ENCODE data around the gene ST3GAL3.

The ST3GAL3 gene

DNA sequence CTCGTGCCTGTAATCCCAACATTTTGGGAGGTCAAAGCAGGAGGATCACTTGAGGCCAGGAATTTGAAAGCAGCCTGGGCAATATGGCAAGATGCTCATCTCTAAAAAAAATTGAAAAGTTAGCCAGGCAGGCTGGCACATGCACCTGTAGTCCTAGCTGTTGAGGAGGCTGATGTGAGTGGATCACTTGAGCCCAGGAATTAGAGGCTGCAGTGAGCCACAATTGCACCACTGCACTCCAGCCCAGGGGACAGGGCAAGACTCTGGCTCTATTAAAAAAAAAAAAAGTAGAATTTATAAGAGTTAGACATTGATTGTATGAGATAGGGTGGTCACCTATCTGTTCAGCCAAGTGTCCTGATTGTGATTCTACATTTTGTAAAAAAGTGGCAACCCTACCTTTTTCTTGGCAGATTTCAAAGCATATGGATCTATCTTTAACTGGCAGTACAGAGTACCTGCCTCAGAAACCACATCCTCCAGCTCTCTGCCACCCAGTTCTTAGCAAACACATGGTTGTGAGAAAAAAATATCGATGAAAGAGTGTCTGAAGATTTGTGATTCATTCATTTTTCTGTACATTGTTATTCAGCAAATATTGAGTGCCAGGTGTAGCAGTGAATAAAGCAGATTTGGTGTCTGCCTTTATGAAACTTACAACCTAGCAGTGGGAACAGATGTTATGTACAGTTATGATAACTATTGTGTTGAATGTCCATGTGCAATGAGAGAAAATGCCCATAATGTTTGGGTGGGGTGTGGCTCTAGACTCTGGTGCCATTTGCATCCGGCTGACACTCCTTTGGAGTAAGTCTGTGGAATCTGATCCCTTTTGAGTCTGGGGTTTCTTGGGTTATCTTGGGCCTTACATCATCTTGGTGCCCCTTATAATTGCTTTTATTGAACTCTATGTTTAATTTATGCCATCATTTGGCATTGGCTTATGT, 82.5 kb downstream of the ST3GAL3 start:
- Mint-ChIP-seq H3K27me3 (no peaks in the 10 kb centered on the region), H3K36me3 (ENCODE audit: insufficient read depth) (peaks cover 2% of the 10 kb centered on the region), H3K4me3 (no peak overlapping the region), H3K4me1 (ENCODE audit: low read depth in 2 of 2) (peaks cover 2 to 9% of the 10 kb centered on the region in 2 donors), H3K27ac (no peak overlapping the region), H3K9me3 (no peaks in the 10 kb centered on the region)
- DNase-seq (no peak), ATAC-seq (replicated peaks) (peak; percentile 58)

DNA sequence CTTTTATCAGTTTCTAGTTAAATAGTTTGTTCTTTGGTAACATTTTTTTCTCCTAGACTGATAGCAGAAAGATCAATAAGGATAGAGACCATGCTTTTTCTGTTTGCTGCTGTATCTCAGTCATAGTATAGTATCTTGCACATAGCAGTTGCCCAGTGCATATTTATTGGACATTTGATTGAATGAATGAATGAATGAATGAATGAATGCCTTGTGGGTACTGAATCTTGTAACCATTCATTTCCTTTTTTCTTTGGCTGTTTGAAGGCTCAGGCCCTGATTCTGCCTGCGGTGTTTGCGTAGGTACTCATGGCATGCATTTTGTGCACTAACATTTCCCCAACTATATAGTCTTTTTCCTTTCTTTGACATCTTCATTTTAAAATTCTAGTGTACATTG, 83.9 kb downstream of the ST3GAL3 start:
- ATAC-seq (replicated peaks): no peak
- no peak for DNase-seq
- no peak overlapping the region for H3K4me3 Mint-ChIP-seq
- no peaks in the 10 kb centered on the region for H3K27me3 Mint-ChIP-seq
- H3K36me3 Mint-ChIP-seq (ENCODE audit: insufficient read depth): peaks cover 2% of the 10 kb centered on the region
- no peaks in the 10 kb centered on the region for H3K9me3 Mint-ChIP-seq
- H3K27ac Mint-ChIP-seq: peak overlapping the region; percentile 35 to 69
- peaks cover 2 to 9% of the 10 kb centered on the region in 2 donors for H3K4me1 Mint-ChIP-seq (ENCODE audit: low read depth in 2 of 2)

DNA sequence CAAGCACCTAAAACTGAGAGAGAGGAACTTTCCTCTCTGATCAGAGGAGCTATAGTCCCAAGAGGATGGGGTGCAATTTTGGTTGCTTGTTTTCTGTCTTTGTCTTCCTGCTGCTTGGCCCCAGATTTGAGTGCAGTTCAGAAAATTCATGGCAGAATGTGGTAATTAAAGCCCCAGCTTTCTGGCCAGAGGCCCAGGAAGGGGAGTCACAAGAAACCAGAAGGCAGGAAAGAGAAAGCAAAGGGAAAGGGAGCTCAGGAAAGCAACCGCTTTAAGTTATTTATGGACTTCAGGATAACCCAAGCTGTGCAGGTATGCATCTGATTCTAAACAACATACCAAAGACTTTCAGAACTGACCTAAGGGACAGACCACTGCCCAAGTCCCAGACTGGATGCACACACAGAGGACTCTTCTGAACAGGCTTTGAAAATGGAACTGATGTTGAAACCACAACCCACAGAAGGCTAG, 88.8 kb downstream of the ST3GAL3 start:
- H3K4me3 Mint-ChIP-seq: no peak overlapping the region
- ATAC-seq (replicated peaks) (no peak), DNase-seq (no peak)
- H3K9me3 Mint-ChIP-seq: no peaks in the 10 kb centered on the region
- no peaks in the 10 kb centered on the region for H3K27me3 Mint-ChIP-seq
- H3K27ac Mint-ChIP-seq: no peak overlapping the region
- H3K4me1 Mint-ChIP-seq (ENCODE audit: low read depth in 2 of 2): no peaks in the 10 kb centered on the region
- peaks cover 5% of the 10 kb centered on the region for H3K36me3 Mint-ChIP-seq (ENCODE audit: insufficient read depth)

DNA sequence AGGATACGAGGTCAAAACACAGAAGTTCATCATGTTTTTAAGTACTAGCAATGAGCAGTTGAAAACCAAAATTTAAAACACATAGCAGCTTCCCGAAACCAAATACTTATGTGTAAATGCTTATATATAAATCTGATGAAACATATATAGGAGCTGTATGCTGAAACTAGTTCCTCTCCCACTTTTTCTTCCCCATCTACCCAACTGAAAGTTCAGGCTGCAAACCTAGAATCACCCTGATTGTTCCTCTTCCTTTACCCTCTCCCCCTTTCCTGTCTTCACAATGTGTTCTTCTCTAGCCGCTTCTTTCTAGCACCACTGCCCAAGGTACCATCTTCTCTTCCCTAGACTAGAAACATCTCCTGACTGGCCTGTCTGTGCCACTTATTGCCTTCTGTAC, 90.6 kb downstream of the ST3GAL3 start:
- no peak overlapping the region for H3K27ac Mint-ChIP-seq

DNA sequence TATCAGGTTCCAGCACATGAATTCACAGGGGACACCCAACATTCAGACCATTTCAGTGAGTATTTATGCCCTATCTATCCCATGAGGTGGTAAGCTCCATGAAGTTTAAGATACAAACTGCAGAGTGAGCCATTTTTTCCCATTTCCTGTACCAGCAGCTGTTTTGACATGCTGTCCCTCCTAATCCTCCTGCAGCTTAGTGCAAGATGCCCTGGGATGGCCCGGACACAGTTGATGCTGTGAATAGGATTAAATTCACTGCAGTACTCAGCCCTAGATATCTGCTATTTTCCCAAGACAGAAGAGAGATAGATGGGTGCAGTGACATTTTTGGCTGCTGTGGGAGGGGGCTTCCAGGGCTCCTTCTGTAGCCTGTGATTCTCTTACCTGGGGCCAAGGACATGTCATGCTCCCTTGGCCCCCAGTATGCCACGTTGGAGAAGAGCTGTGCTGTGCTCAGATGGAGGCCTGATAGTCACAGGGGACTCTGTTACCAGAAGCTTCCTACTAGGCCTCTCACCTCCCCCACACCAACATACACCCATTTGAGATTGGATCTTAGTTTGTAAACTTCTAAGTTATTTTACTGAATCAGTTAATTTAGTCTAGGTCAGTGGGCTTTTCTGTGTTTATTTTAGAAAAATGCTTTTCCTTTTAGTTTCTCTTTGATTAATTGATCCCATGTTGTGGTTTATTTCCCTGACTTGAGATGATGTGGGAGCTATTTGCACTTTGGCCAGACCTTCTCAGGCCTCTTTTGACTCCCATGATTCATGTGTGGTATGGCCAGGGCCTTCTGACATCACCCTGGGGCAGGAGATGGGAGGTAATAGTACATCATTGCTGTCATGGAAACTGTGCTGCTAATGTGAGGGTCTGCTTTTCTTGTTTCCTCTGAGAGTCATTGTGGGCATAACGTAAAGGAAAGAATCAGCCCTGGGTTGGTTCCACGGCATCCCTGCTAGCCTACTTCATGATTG, 92.6 kb downstream of the ST3GAL3 start:
- ATAC-seq (replicated peaks): no peak
- no peaks in the 10 kb centered on the region for H3K9me3 Mint-ChIP-seq
- no peaks in the 10 kb centered on the region for H3K27me3 Mint-ChIP-seq
- no peaks in the 10 kb centered on the region for H3K4me1 Mint-ChIP-seq (ENCODE audit: low read depth in 2 of 2)
- no peak for DNase-seq
- H3K27ac Mint-ChIP-seq: no peak overlapping the region
- peaks cover 2% of the 10 kb centered on the region for H3K36me3 Mint-ChIP-seq (ENCODE audit: insufficient read depth)
- H3K4me3 Mint-ChIP-seq: no peak overlapping the region

More for the DNA sequence above, 90.6 kb downstream of the ST3GAL3 start:
- ATAC-seq (replicated peaks) (no peak), DNase-seq (no peak)
- peaks cover 2% of the 10 kb centered on the region for H3K36me3 Mint-ChIP-seq (ENCODE audit: insufficient read depth)
- no peaks in the 10 kb centered on the region for H3K9me3 Mint-ChIP-seq
- no peak overlapping the region for H3K4me3 Mint-ChIP-seq
- no peaks in the 10 kb centered on the region for H3K4me1 Mint-ChIP-seq (ENCODE audit: low read depth in 2 of 2)
- H3K27me3 Mint-ChIP-seq: no peaks in the 10 kb centered on the region

DNA sequence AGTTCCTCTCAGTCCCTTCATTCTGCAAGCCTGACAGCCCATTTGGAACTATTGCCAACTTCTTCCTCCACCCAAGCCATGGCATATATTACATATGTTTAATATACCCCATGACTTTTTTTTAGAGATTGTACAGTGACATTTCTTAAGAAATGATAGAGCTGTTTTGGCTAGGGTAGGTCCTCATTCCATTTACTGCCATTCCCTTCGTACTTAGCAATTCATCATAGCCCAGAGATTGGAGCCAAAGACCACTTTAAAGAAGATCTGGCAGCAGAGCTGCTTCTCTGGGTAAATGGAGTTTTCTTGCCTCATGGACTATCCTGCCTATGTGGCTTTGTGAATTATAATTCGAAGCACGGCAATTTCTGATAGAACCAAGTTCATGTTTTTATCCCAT, 93.4 kb downstream of the ST3GAL3 start:
- ATAC-seq (replicated peaks) (no peak), DNase-seq (no peak)
- Mint-ChIP-seq H3K4me1 (ENCODE audit: low read depth in 2 of 2) (no peaks in the 10 kb centered on the region), H3K27me3 (no peaks in the 10 kb centered on the region), H3K4me3 (no peak overlapping the region), H3K9me3 (no peaks in the 10 kb centered on the region), H3K27ac (no peak overlapping the region), H3K36me3 (ENCODE audit: insufficient read depth) (peaks cover 2% of the 10 kb centered on the region)

DNA sequence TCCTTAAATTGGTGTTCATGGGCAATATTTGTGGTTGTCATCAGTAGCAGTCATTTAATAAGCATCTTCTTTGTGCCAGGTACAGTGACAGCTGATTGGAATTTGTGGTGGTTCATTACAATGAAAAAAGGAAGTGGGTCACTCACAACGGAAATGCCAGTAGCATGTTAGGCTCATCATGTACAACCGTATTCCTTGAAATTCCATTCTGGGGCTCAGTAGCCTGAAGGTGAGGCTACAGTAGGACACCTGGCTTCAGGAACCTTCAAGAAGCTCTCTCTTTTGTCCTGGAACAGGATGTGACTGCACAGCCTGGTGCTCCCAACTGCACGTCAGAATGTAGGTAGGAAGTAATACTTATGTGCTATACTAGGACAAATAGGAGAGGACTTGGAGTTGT, 93.9 kb downstream of the ST3GAL3 start:
- DNase-seq: no peak
- Mint-ChIP-seq H3K27ac (no peak overlapping the region), H3K27me3 (no peaks in the 10 kb centered on the region), H3K4me3 (no peak overlapping the region), H3K9me3 (no peaks in the 10 kb centered on the region), H3K4me1 (ENCODE audit: low read depth in 2 of 2) (no peaks in the 10 kb centered on the region), H3K36me3 (ENCODE audit: insufficient read depth) (peaks cover 2% of the 10 kb centered on the region)
- no peak for ATAC-seq (replicated peaks)

DNA sequence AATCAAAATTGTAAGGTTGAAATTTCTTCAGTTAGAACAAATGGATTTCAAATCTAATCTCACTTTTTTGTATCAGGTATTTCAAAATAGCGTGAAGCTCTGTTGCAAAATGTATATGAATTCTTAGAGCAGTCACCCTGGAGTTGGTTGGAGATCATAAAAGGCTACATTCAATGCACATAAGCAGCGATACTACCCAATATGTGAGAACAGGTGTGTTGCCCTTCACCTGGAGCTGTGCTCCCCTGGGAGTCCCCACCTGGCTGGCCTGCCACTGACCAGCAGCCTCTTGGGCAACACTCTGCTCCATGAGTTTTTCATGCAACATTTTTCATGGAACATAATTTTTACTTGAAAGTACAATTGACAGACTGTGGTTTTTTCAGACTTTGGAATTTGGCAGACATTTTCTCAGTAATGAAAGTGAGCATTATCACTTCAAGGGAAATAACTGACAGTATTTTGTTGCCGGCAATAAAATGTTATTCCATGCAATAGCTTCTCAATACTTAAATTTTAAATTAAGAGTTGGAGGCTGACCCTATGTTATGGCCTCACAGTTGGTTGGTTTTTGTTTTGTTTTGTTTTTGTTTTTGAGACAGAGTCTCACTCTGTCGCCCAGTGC, 95.1 kb downstream of the ST3GAL3 start:
- Mint-ChIP-seq H3K4me1 (ENCODE audit: low read depth in 2 of 2) (no peaks in the 10 kb centered on the region), H3K9me3 (peaks cover under 1 to 2% of the 10 kb centered on the region in 2 donors), H3K27me3 (no peaks in the 10 kb centered on the region), H3K36me3 (ENCODE audit: insufficient read depth) (peaks cover 2% of the 10 kb centered on the region), H3K4me3 (no peak overlapping the region), H3K27ac (no peak overlapping the region)
- no peak for ATAC-seq (replicated peaks)
- DNase-seq: no peak

DNA sequence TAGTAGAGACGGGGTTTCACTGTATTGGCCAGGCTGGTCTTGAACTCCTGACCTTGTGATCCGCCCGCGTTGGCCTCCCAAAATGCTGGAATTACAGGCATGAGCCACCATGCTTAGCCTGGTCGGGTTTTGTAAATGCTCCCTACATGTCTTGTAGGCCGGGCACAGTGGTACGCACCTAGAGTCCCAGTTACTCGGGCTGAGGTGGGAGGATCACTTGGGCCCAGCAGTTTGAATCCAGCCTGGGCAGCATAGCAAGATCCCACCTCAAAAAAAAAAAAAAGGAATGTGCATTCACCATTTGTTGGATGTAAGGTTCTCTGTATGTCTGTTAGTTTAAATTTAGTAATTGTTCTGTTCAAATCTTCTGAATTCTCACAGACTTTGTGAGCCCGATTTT, 95.8 kb downstream of the ST3GAL3 start:
- Mint-ChIP-seq H3K4me3 (no peak overlapping the region), H3K27me3 (no peaks in the 10 kb centered on the region), H3K4me1 (ENCODE audit: low read depth in 2 of 2) (no peaks in the 10 kb centered on the region), H3K27ac (no peak overlapping the region), H3K36me3 (ENCODE audit: insufficient read depth) (peaks cover 2% of the 10 kb centered on the region), H3K9me3 (peaks cover 3 to 8% of the 10 kb centered on the region in 2 donors)
- no peak for ATAC-seq (replicated peaks)
- DNase-seq: no peak

DNA sequence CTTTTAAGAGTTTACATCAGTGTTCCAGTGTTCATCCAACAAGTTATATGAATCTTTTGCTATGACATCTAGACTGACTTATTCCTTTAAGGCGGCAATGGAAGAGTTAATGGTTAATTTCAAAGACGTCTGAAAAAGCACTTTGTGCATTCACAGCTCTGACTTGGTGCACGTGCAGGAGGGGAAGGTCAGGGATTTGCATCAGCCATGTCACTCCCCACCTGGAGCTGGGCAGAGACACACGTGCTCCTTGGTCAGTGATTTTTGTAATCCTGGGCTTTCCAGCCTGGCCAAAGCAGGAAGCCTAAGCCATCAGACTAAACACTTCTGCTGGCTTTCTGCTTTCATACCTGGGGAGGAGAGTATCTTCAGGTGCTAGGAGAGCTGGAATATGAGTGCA, 96.3 kb downstream of the ST3GAL3 start:
- DNase-seq: no peak
- peaks cover 2% of the 10 kb centered on the region for H3K36me3 Mint-ChIP-seq (ENCODE audit: insufficient read depth)
- H3K27me3 Mint-ChIP-seq: no peaks in the 10 kb centered on the region
- no peak overlapping the region for H3K4me3 Mint-ChIP-seq
- H3K9me3 Mint-ChIP-seq: peaks cover 7 to 8% of the 10 kb centered on the region in 2 donors
- H3K27ac Mint-ChIP-seq: no peak overlapping the region
- H3K4me1 Mint-ChIP-seq (ENCODE audit: low read depth in 2 of 2): no peaks in the 10 kb centered on the region
- ATAC-seq (replicated peaks): no peak

DNA sequence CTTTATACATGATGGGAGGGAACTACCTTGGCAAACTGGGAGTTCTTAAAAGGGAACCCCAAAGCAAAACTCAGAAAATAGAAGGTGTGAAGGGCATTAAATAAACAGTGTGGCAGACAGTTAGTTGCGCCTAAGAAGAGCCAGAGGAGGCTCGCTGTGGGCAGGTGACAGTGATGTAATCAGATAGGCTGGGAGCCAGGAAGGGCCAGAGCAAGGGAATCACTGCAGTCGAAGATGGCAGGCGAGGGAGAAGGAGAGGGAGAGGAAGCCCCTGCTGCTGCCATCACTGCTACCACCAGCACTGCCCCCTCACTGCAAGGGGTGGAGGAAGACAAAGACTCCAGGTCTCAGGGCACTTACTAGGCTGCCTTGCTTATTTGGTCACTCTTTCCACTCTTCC, 97.2 kb downstream of the ST3GAL3 start:
- Mint-ChIP-seq H3K27ac (no peak overlapping the region), H3K4me1 (ENCODE audit: low read depth in 2 of 2) (no peaks in the 10 kb centered on the region), H3K4me3 (no peak overlapping the region), H3K27me3 (no peaks in the 10 kb centered on the region), H3K9me3 (peaks cover 7 to 8% of the 10 kb centered on the region in 2 donors), H3K36me3 (ENCODE audit: insufficient read depth) (peaks cover 3% of the 10 kb centered on the region)
- ATAC-seq (replicated peaks) (no peak), DNase-seq (no peak)

DNA sequence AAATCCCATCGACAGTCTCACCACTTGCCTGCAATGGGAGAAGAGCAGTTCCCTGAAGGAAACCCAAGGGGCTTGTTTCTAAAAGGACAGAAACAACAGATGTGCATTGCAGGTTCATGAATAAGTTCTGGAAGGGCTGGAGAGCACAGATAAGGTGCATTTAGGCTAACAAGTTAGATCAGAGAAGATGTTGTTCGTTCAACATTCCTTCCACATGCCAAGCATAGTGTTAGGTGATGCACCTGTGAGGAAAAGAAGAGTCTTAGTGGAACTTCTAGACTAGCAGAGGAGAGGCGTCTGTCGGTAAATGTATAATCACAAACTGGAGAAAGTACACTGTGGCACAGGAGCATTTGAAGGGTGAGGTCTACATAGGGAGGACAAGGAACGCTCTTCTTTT, 98.0 kb downstream of the ST3GAL3 start:
- no peaks in the 10 kb centered on the region for H3K4me1 Mint-ChIP-seq (ENCODE audit: low read depth in 2 of 2)
- DNase-seq (no peak), ATAC-seq (replicated peaks) (no peak)
- peaks cover 7 to 8% of the 10 kb centered on the region in 2 donors for H3K9me3 Mint-ChIP-seq
- no peak overlapping the region for H3K27ac Mint-ChIP-seq
- H3K27me3 Mint-ChIP-seq: no peaks in the 10 kb centered on the region
- no peak overlapping the region for H3K4me3 Mint-ChIP-seq
- H3K36me3 Mint-ChIP-seq (ENCODE audit: insufficient read depth): peaks cover 4% of the 10 kb centered on the region

DNA sequence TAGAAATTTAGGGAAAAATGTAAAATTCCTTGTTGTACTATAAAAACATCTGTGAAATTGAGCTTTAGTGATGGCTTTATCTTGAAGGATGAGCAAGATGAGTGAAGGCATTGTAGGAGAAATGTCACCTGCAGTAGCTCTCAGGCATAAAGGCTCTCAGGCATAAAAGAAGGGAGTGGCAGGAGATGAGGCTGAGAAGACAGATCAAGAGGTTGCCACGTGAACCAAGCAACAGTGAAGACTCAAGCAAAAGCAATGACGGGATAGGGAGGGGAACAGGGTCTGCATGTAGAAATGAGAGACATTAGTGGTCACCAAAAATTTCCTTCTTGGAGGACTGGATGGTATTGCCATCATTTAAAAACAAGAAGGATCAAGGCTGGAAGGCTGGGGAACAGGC, 98.8 kb downstream of the ST3GAL3 start:
- Mint-ChIP-seq H3K9me3 (peaks cover 7 to 8% of the 10 kb centered on the region in 2 donors), H3K27me3 (no peaks in the 10 kb centered on the region)
- ATAC-seq (replicated peaks): no peak

More for the DNA sequence above, 98.8 kb downstream of the ST3GAL3 start:
- no peak for DNase-seq
- H3K4me3 Mint-ChIP-seq: no peak overlapping the region
- peaks cover 4% of the 10 kb centered on the region for H3K36me3 Mint-ChIP-seq (ENCODE audit: insufficient read depth)
- H3K27ac Mint-ChIP-seq: no peak overlapping the region
- H3K4me1 Mint-ChIP-seq (ENCODE audit: low read depth in 2 of 2): no peaks in the 10 kb centered on the region
